Skeletal muscle cell (primary cell): ENCODE results near the gene SCMH1.

Experiments used
- DNase-seq: peaks from one replicate; pipeline ENCODE4 v3.0.0-alpha.2; 2010; ENCODE audit warnings: low read depth
- H3K4me3 ChIP-seq: 2 replicates; pipeline ENCODE4 v1.5.1; 2011; ENCODE audit warnings: low read depth, mild to moderate bottlenecking, control low read depth, low read length, moderate library complexity

SCMH1 gene

GRCh38 chr1:40986328-40986783, 255.8 kb downstream of the SCMH1 start:
- no peak for DNase-seq
- H3K4me3 ChIP-seq, result no peak overlapping the region

GRCh38 chr1:40985875-40986274, 256.2 kb downstream of the SCMH1 start:
- no peak for DNase-seq
- no peak overlapping the region for H3K4me3 ChIP-seq

- DNase-seq, result no peak
- no peak overlapping the region for H3K4me3 ChIP-seq
Observed at GRCh38 chr1:40985161-40985560, 256.9 kb downstream of the SCMH1 start.

GRCh38 chr1:40984531-40984930, 257.6 kb downstream of the SCMH1 start:
- H3K4me3 ChIP-seq, result no peak overlapping the region
- no peak for DNase-seq

GRCh38 chr1:40984066-40984465, 258.0 kb downstream of the SCMH1 start:
- no peak overlapping the region for H3K4me3 ChIP-seq
- DNase-seq, result no peak

- DNase-seq, result no peak
- H3K4me3 ChIP-seq, result no peak overlapping the region
Observed at GRCh38 chr1:40983286-40983685, 258.8 kb downstream of the SCMH1 start.

GRCh38 chr1:40982721-40983120, 259.4 kb downstream of the SCMH1 start:
- DNase-seq, result no peak
- no peak overlapping the region for H3K4me3 ChIP-seq

GRCh38 chr1:40981691-40982448, 260.2 kb downstream of the SCMH1 start:
- H3K4me3 ChIP-seq, result peak overlapping the region; percentile 63
- no peak for DNase-seq

GRCh38 chr1:40980453-40981121, 261.5 kb downstream of the SCMH1 start:
- DNase-seq, result no peak
- H3K4me3 ChIP-seq, result peak overlapping the region; percentile 63

GRCh38 chr1:40980068-40980452, 262.0 kb downstream of the SCMH1 start:
- no peak for DNase-seq
- peak overlapping the region; percentile 63 for H3K4me3 ChIP-seq

- H3K4me3 ChIP-seq, result peak within 1 kb of the TSS; percentile 63
- DNase-seq, result peak; percentile 71
Observed at GRCh38 chr1:40979241-40980067, 262.7 kb downstream of the SCMH1 start, which contains the start of gene CTPS1. CTPS1 (plus strand) TSS chr1:40979696; CDS start chr1:40983291, 3,595 bp downstream.

- DNase-seq, result no peak
- H3K4me3 ChIP-seq, result peak overlapping the region; percentile 63
Observed at GRCh38 chr1:40978886-40979240, 263.2 kb downstream of the SCMH1 start.

- DNase-seq, result no peak
- H3K4me3 ChIP-seq, result no peak overlapping the region
Observed at GRCh38 chr1:40977716-40978115, 264.4 kb downstream of the SCMH1 start.
